ENCODE data around the gene ATXN7L2.
A peak's percentile ranks its signal among the peaks of the same experiment; 100 is the strongest.

The ATXN7L2 gene

GRCh38 chr1:109528712-109529111 is 45.0 kb downstream of the ATXN7L2 start:
- DNase-seq = no peak

GRCh38 chr1:109529881-109530456 is 46.3 kb downstream of the ATXN7L2 start:
- no peak for DNase-seq

DNA sequence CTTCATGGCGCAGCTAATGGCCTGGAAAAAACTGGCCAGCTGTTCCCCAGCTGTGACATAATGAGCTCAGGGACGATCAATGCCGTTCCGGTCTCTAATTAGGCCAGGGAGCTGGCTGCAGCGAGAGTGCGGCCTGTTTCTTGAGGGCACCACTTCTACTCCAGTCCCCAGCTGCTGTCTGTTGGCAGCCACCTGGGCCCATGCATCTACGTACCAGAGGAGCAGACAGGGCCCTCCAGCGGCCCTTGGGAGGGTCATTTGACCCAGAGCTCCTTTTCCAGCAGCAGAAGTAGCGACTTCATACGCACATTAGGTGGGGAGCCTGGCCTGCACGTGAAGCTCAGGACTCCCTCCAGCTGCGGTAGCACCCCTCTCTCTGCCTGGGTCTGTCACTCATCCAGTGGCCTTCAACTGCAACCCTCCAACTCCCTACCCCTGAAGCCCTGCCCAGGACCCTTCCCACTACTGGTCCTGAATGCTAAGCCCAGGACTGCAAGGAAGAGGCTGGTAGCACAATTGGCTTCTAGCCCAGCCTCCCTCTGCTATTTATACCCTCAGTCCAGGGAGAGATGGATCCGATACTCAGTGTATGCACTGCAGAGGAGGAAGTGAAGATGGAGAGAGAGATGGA is 46.9 kb downstream of the ATXN7L2 start:
- no peak for DNase-seq

DNA sequence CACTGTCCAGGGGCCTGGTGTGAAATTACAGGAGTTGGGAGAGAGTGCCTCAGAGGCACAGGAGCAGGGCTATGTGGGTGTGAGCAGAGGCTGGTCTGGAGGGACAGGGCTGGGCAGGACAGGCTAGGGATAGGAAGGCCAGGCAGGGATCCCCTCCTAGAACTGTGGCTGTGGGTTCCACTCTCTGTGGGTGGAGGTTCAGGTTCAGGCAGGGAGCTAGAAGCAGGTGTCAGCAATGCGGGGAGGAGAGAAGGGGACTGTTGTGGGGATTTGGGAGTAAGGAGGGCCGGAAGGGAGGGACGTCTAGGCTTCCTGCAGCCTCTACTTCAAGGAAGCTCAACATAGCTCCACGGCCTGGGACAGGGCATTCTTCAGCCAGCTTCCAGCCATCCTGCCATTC is 47.7 kb downstream of the ATXN7L2 start:
- DNase-seq = no peak

DNA sequence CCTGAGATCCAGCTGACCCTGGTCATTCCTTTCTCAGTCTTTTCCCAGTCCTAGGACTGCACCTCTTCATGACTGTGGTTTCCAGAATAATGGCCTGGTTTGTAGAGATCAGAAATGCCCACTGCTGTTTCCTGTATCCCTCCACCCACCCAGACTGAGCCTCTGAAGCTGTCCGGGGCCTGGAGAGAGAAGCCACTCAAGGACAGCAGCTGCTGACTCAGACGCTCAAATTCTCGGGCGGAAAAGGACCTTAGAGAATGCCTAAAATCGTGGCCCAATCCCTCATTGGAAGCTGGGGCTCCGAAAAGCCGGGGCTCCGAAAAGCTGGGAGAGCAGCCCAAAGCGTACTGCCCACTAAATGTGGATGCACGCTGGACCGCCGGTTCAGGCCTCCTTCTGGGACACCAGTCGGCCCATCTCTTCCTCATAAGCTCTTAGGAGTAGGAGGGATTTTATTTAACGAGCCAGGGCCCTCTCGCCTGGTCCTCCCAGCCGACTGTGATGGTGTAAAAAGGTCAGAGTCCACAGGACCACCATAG is 48.2 kb downstream of the ATXN7L2 start:
- no peak for DNase-seq

GRCh38 chr1:109532365-109533136 is 48.8 kb downstream of the ATXN7L2 start:
- peak; percentile 52 to 93 for DNase-seq

DNA sequence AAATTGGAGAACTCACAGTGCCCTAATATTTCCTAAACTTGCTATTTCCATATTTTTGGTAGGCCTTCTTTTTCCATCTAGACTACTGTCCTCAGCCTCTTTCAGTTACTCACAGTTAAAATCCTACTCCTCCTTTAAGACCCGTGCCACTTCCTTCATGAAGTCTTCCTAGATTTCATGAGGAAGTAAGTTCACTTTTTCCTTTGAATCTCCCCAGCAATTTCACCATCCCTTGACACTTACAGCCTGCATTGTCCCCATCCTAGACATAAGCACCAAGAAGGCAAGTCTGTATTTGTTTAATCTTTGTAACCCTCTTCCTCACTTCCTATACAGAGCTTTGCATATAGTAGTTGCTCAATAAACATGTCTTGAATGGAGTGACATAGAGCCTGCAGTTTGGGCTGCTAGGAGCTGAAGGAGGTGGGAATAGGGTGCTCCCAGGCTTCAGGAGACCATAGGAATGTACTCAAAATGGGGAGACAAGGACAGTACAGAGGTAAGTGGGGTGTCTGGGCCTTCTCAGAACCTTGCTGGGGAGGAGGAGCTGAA is 50.7 kb downstream of the ATXN7L2 start:
- no peak for DNase-seq

DNA sequence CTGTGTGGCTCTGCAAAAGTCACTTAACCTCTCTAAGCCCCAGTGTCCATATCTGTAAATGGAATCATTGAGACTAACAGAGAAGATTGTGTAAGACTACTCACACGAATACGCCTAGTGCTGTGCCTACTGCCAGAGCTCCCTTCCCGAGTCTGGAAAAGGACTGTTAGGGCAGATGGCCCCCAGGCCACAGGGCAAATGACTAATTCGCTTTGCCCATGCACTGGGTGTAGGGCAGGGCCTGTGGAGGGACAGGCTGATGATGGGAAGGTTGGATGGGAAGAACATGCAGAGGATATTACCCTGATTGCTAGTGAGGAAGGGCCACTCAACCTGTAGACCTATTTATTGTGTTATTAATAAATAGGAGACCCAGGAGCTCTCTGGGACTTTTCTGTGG is 51.8 kb downstream of the ATXN7L2 start:
- DNase-seq = no peak

GRCh38 chr1:109535971-109536491 is 52.3 kb downstream of the ATXN7L2 start:
- DNase-seq = no peak

DNA sequence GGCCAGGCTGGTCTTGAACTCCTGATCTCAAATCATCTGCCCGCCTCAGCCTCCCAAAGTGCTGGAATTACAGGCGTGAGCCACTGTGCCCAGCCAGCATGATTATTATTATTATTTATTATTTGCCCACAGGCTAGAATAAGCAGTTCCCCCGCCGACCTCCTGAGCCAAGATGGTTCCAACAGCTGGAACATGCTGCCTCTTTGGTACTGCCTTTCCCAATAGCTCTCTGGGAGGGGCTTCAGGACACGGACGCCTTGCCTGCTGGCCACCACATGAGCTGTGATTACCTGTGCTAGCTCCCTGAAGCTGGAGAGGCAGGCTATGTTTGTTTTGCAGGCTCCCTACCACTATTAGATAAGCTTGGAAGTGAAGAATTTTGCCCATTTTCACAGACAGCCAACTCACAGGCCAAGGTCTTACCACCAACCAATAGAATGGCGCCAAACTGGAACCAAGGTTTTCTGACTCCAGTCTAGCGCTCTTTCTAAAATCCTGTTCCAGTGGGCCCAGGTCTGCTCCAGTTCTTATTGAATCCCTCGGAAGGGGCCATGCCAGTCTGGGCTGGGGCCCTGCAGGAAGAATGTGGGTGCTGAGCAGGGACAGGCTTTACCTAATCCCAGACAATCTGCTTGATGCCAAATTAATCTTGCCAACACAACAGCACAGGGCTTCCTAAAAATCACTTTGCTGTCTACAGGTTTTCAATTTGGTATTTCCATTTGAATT is 53.9 kb downstream of the ATXN7L2 start:
- no peak for DNase-seq

- no peak for DNase-seq
Observed at GRCh38 chr1:109538827-109539555, 55.3 kb downstream of the ATXN7L2 start.

GRCh38 chr1:109539676-109540075 is 56.0 kb downstream of the ATXN7L2 start, which contains the start of gene GPR61:
TSS of gene GPR61 (plus strand) at chr1:109539872. CDS start at chr1:109543023, 3,151 bp downstream.
- no peak for DNase-seq

DNA sequence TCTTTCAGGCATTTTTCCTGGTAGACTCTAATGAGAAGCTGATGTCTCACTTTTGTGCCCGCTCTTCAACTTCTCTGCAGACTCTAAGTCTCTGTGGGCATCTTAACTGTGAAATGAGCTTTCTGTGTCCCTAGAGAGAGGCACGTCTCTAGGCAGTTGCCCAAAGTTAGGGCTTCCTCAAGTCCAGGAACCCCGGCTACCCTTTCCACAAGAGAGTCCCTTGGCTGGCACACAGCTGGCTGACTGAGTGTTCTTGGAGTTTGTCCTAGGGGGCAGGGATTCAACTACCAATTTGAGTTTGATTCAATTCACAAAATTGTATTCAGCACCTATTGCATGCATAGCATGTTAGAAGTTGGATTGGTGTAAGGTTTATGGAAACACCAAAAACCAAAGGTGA is 57.4 kb downstream of the ATXN7L2 start:
- no peak for DNase-seq

All from inflammatory macrophage treated with lipopolysaccharide for 1 hour (primary cell).